Measurements from ENCODE around the gene RAB17.

GRCh38 chr2:237637429-237638135 is 47.0 kb upstream of the RAB17 start:
- TF ChIP-seq CTCF (IDR thresholded peaks at IDR 0.05; ENCODE audit: low read depth, low read length) (no peak), EZH2phosphoT487 (IDR thresholded peaks at IDR 0.05; ENCODE audit: low read depth) (no peak)

All from OCI-LY3 (cell line).